ENCODE measurements around the gene PSMA5. TPM values are rescaled to one million over a fixed set of nuclear protein-coding genes. Genes with fewer than 3 reads are reported as not detected.

PSMA5 gene
- total RNA-seq, 1 experiment from 2014 or later, result 133 TPM

DNA sequence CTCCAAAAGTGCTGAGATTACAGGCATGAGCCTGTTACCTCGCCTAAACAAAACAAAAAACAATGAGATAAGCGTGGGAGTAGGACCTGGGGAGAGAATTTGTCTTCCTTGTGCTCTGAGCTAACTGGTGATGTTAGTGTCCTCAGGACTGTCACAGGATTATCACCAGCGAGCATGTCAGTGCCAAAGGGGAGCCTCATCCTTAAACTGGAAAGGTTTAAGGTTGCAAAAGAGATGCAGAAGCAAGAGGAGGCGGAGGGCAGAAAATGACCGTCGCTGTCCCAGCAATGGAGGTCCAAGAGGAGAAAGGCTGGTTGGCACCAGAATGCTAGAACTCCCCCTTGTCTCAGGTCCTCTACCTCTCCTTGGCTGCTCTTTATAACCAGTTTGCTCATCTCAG lies 44.0 kb upstream of the PSMA5 start:
- H3K27me3 Mint-ChIP-seq (ENCODE audit: low read depth), result peaks cover 72% of the 10 kb centered on the region
- H3K4me1 ChIP-seq (ENCODE audit: insufficient read depth, low read length), result no peaks in the 10 kb centered on the region; the same call in 1 of the 2 replicates
- H3T11ph ChIP-seq (ENCODE audit: low read length), result no peak overlapping the region
- H3K4me1 Mint-ChIP-seq, result peaks cover 21 to 22% of the 10 kb centered on the region in 2 experiments
- no peak overlapping the region for H2BK15ac ChIP-seq (ENCODE audit: low read depth, low read length)
- peaks cover 0 to 3% of the 10 kb centered on the region in 2 experiments; a peak in 1 of 5 replicates for H3K9me3 Mint-ChIP-seq
- H4K5ac ChIP-seq (ENCODE audit: insufficient read length, low read depth, low read length), result no peak overlapping the region
- H3K27ac Mint-ChIP-seq, result no peak overlapping the region
- no peaks in the 10 kb centered on the region for H3K79me1 ChIP-seq (ENCODE audit: insufficient read depth, low read depth, low read length, poor library complexity, severe bottlenecking)
- H4K20me1 ChIP-seq (ENCODE audit: control insufficient read depth, insufficient read depth, insufficient read length), result no peaks in the 10 kb centered on the region
- H2BK20ac ChIP-seq (ENCODE audit: low read depth, low read length, poor library complexity, severe bottlenecking), result no peak overlapping the region
- no peak overlapping the region for H3K18ac ChIP-seq (ENCODE audit: insufficient read length, low read depth, low read length)
- no peak overlapping the region for H2BK12ac ChIP-seq (ENCODE audit: insufficient read length, low read depth, low read length)
- no peaks in the 10 kb centered on the region for H3K9me3 ChIP-seq (ENCODE audit: control insufficient read depth, low read depth, low read length)
- no peak overlapping the region for H2AK5ac ChIP-seq (ENCODE audit: insufficient read length, low read length)
- no peak overlapping the region for H2BK5ac ChIP-seq (ENCODE audit: insufficient read length, low read length)
- DNase-seq, result no peak
- H3K79me2 ChIP-seq (ENCODE audit: insufficient read depth, low read length), result no peaks in the 10 kb centered on the region
- H3K4me2 ChIP-seq (ENCODE audit: insufficient read depth, insufficient read length, low read length), result no peak overlapping the region
- no peaks in the 10 kb centered on the region for H3K36me3 Mint-ChIP-seq (ENCODE audit: insufficient read depth in 1 of 3, low read depth in 3 of 3)
- H3K27ac ChIP-seq (ENCODE audit: insufficient read length, low read depth, low read length), result no peak overlapping the region
- no peak overlapping the region for H4K91ac ChIP-seq (ENCODE audit: insufficient read length, low read depth, low read length)
- no peak overlapping the region for H3K23ac ChIP-seq (ENCODE audit: insufficient read length, low read depth, low read length)
- H2AFZ ChIP-seq (ENCODE audit: low read length), result no peak overlapping the region
- no peak overlapping the region for H3K4me3 Mint-ChIP-seq
- no CpG with 5 or more reads among the region's 6 CpGs for WGBS (ENCODE audit: extremely low coverage, insufficient read length, low lambda C conversion rate)
- H3K14ac ChIP-seq (ENCODE audit: insufficient read depth, low read length), result no peak overlapping the region
- no peak overlapping the region for H2BK120ac ChIP-seq (ENCODE audit: low read depth, low read length, poor library complexity, severe bottlenecking)
- H3K23me2 ChIP-seq (ENCODE audit: insufficient read length, low read depth, low read length, poor library complexity, severe bottlenecking), result peaks cover 15% of the 10 kb centered on the region
- no peak overlapping the region for H3K4ac ChIP-seq (ENCODE audit: low read depth, low read length)
- peaks cover 10% of the 10 kb centered on the region; the same call in 1 of the 2 replicates for H3K27me3 ChIP-seq (ENCODE audit: insufficient read depth, low read length)
- H4K8ac ChIP-seq (replicated peaks; ENCODE audit: insufficient read length, low read depth, low read length), result no peak overlapping the region
- TF ChIP-seq CTCF (conservative IDR thresholded peaks at IDR 0.05), result no peak
- no peak overlapping the region for H3K9ac ChIP-seq (ENCODE audit: extremely low read depth, insufficient read length, low read length)
- H3K56ac ChIP-seq (ENCODE audit: insufficient read length, low read depth, low read length), result no peak overlapping the region
